Stomach (tissue), 4 donors: ENCODE measurements around the gene ERN1.

Source experiments
- POLR2A ChIP-seq, 4 donors: fragments of 450-650 bp; IDR thresholded peaks; one replicate each; pipeline ENCODE4 v1.6.1; 2016; ENCODE audit warnings: antibody characterized with exemption in 4 of 4, control low read depth in 2 of 4, mild to moderate bottlenecking in 1 of 4, moderate library complexity in 1 of 4
- TF ChIP-seq, protein P1 (sequence below), 7 experiments: fragments of 450-650 bp in 4 of 7; fragments of 200-600 bp in 3 of 7; sonication (generic) in 3 of 7; IDR thresholded peaks; one replicate each; pipeline ENCODE4 v1.5.1; 2016 to 2019; ENCODE audit warnings: antibody characterized with exemption in 7 of 7, control low read depth in 2 of 7, mild to moderate bottlenecking in 1 of 7

- TF ChIP-seq, protein P1, sequence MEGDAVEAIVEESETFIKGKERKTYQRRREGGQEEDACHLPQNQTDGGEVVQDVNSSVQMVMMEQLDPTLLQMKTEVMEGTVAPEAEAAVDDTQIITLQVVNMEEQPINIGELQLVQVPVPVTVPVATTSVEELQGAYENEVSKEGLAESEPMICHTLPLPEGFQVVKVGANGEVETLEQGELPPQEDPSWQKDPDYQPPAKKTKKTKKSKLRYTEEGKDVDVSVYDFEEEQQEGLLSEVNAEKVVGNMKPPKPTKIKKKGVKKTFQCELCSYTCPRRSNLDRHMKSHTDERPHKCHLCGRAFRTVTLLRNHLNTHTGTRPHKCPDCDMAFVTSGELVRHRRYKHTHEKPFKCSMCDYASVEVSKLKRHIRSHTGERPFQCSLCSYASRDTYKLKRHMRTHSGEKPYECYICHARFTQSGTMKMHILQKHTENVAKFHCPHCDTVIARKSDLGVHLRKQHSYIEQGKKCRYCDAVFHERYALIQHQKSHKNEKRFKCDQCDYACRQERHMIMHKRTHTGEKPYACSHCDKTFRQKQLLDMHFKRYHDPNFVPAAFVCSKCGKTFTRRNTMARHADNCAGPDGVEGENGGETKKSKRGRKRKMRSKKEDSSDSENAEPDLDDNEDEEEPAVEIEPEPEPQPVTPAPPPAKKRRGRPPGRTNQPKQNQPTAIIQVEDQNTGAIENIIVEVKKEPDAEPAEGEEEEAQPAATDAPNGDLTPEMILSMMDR (IDR thresholded peaks at IDR 0.05), result no peak
- TF ChIP-seq POLR2A (IDR thresholded peaks at IDR 0.05), result no peak
These were observed 24.8 kb upstream of the ERN1 start for GRCh38 chr17:64154717-64155116.
